Activated CD8-positive, alpha-beta T cell treated with anti-CD3 and anti-CD28 coated beads, Interleukin-2, amount 10 ng/mL, durations not matched to agents 7 days and 5 days (primary cell): ENCODE data around the gene SLC44A5. TPM values are rescaled to one million over a fixed set of nuclear protein-coding genes. Genes with fewer than 3 reads are reported as not detected.
"Not testable (repeated sequence)": the region's sequence is repeated elsewhere in the genome, so short reads cannot be mapped to it uniquely, and the experiment has no call there.

Experiments
- ATAC-seq: fragments of 150-1000 bp; cut with Tn5 transposase; one replicate; pipeline ENCODE4 v1.10.0; 2021; ENCODE audit warnings: moderate library complexity
- CTCF ChIA-PET: fragments of 350-600 bp; sonication (Branson Sonifier 250); formaldehyde crosslinking; loops from one replicate; lab custom pipeline; 2021; ENCODE audit warnings: antibody characterized with exemption; lab: Charles Lee
- POLR2A ChIA-PET: fragments of 350-600 bp; sonication (Branson Sonifier 250); formaldehyde crosslinking; loops from one replicate; lab custom pipeline; 2021; ENCODE audit warnings: antibody characterized with exemption; lab: Charles Lee
- DNase-seq: peaks from one replicate; pipeline ENCODE4 v3.0.0-alpha.2; 2020
- H3K27ac Mint-ChIP-seq: one replicate; pipeline ENCODE4 v1.8.0; 2021; ENCODE audit warnings: mild to moderate bottlenecking, mixed read lengths
- H3K27me3 Mint-ChIP-seq: one replicate; pipeline ENCODE4 v1.8.0; 2021; ENCODE audit warnings: low read depth, mixed read lengths
- H3K36me3 Mint-ChIP-seq: one replicate; pipeline ENCODE4 v1.8.0; 2021; ENCODE audit warnings: low read depth, mixed read lengths
- H3K4me1 Mint-ChIP-seq: one replicate; pipeline ENCODE4 v1.8.0; 2021; ENCODE audit warnings: low read depth, mixed read lengths
- H3K4me3 Mint-ChIP-seq: one replicate; pipeline ENCODE4 v1.8.0; 2021; ENCODE audit warnings: mild to moderate bottlenecking, mixed read lengths
- H3K9me3 Mint-ChIP-seq: one replicate; pipeline ENCODE4 v1.8.0; 2022; ENCODE audit warnings: mixed read lengths; ENCODE audit not compliant: insufficient read depth
- total RNA-seq, 2 experiments: library from RNA; stranded (reverse); gene quantifications; one replicate each; pipeline ENCODE4 v1.2.3, GENCODE V29; 2021

SLC44A5 gene
- total RNA-seq, 2 experiments from 2014 or later, result 0.21 to 0.26 TPM

- CTCF ChIA-PET, result interaction anchor here (1.8 kb wide), 1 partner anchor 10 kb away, joined by 7 read pairs; no protein-coding TSS in a partner anchor
- POLR2A ChIA-PET, result no interaction called here
- Mint-ChIP-seq H3K4me1 (no peaks in the 10 kb centered on the region), H3K4me3 (no peak overlapping the region), H3K36me3 (no peaks in the 10 kb centered on the region), H3K9me3 (no peaks in the 10 kb centered on the region), H3K27me3 (no peaks in the 10 kb centered on the region), H3K27ac (no peak overlapping the region)
- DNase-seq (no peak), ATAC-seq (no peak)
These were observed 335.3 kb downstream of the SLC44A5 start for GRCh38 chr1:75275631-75276030.

- DNase-seq (no peak), ATAC-seq (no peak)
- Mint-ChIP-seq H3K27ac (no peak overlapping the region), H3K4me1 (no peaks in the 10 kb centered on the region), H3K36me3 (no peaks in the 10 kb centered on the region), H3K27me3 (no peaks in the 10 kb centered on the region), H3K4me3 (no peak overlapping the region), H3K9me3 (no peaks in the 10 kb centered on the region)
- CTCF ChIA-PET, result interaction anchor here (0.5 to 1.8 kb wide), 2 partner anchors 9 to 268 kb away, joined by 3 to 7 read pairs; no protein-coding TSS in a partner anchor
- POLR2A ChIA-PET, result no interaction called here
These were observed 335.9 kb downstream of the SLC44A5 start for GRCh38 chr1:75274920-75275506.

GRCh38 chr1:75273110-75273509 lies 337.8 kb downstream of the SLC44A5 start:
- H3K9me3 Mint-ChIP-seq, result no peaks in the 10 kb centered on the region
- ChIA-PET POLR2A (no interaction called here), CTCF (no interaction called here)
- H3K4me1 Mint-ChIP-seq, result no peaks in the 10 kb centered on the region
- no peaks in the 10 kb centered on the region for H3K27me3 Mint-ChIP-seq
- DNase-seq, result no peak
- no peak for ATAC-seq
- no peak overlapping the region for H3K27ac Mint-ChIP-seq
- no peak overlapping the region for H3K4me3 Mint-ChIP-seq
- no peaks in the 10 kb centered on the region for H3K36me3 Mint-ChIP-seq

GRCh38 chr1:75265792-75266191 lies 345.1 kb downstream of the SLC44A5 start:
- DNase-seq (no peak), ATAC-seq (no peak)
- Mint-ChIP-seq H3K27ac (no peak overlapping the region), H3K4me3 (no peak overlapping the region), H3K9me3 (no peaks in the 10 kb centered on the region), H3K27me3 (no peaks in the 10 kb centered on the region), H3K36me3 (no peaks in the 10 kb centered on the region), H3K4me1 (no peaks in the 10 kb centered on the region)
- CTCF ChIA-PET, result interaction anchor here (0.7 to 1.8 kb wide), 8 partner anchors 9 to 366 kb away, joined by 3 to 7 read pairs (median 4); no protein-coding TSS in a partner anchor
- POLR2A ChIA-PET, result no interaction called here

GRCh38 chr1:75264112-75264511 lies 346.8 kb downstream of the SLC44A5 start:
- ATAC-seq (no peak), DNase-seq (no peak)
- Mint-ChIP-seq H3K4me1 (no peaks in the 10 kb centered on the region), H3K4me3 (no peak overlapping the region), H3K36me3 (no peaks in the 10 kb centered on the region), H3K9me3 (no peaks in the 10 kb centered on the region), H3K27ac (no peak overlapping the region), H3K27me3 (no peaks in the 10 kb centered on the region)
- POLR2A ChIA-PET, result no interaction called here
- CTCF ChIA-PET, result no interaction called here

GRCh38 chr1:75263616-75264015 lies 347.3 kb downstream of the SLC44A5 start:
- DNase-seq, H3K4me1 Mint-ChIP-seq, CTCF ChIA-PET, POLR2A ChIA-PET, ATAC-seq, H3K4me3 Mint-ChIP-seq, H3K27me3 Mint-ChIP-seq, H3K27ac Mint-ChIP-seq, H3K9me3 Mint-ChIP-seq, H3K36me3 Mint-ChIP-seq: not testable (repeated sequence)

- H3K36me3 Mint-ChIP-seq, CTCF ChIA-PET, DNase-seq, POLR2A ChIA-PET, ATAC-seq, H3K27me3 Mint-ChIP-seq, H3K4me1 Mint-ChIP-seq, H3K9me3 Mint-ChIP-seq, H3K4me3 Mint-ChIP-seq, H3K27ac Mint-ChIP-seq: not testable (repeated sequence)
These were observed 349.0 kb downstream of the SLC44A5 start for GRCh38 chr1:75261946-75262345.

GRCh38 chr1:75258351-75258750 lies 352.6 kb downstream of the SLC44A5 start:
- Mint-ChIP-seq H3K4me1 (no peaks in the 10 kb centered on the region), H3K36me3 (no peaks in the 10 kb centered on the region), H3K27ac (no peak overlapping the region), H3K27me3 (no peaks in the 10 kb centered on the region), H3K9me3 (no peaks in the 10 kb centered on the region), H3K4me3 (no peak overlapping the region)
- no peak for ATAC-seq
- no peak for DNase-seq
- POLR2A ChIA-PET, result no interaction called here
- CTCF ChIA-PET, result no interaction called here

- CTCF ChIA-PET, result no interaction called here
- DNase-seq (no peak), ATAC-seq (no peak)
- Mint-ChIP-seq H3K4me1 (no peaks in the 10 kb centered on the region), H3K27ac (no peak overlapping the region), H3K27me3 (no peaks in the 10 kb centered on the region), H3K36me3 (no peaks in the 10 kb centered on the region), H3K4me3 (no peak overlapping the region), H3K9me3 (no peaks in the 10 kb centered on the region)
- POLR2A ChIA-PET, result no interaction called here
These were observed 353.5 kb downstream of the SLC44A5 start for GRCh38 chr1:75257424-75257823.

- H3K27ac Mint-ChIP-seq, H3K9me3 Mint-ChIP-seq, ATAC-seq, H3K36me3 Mint-ChIP-seq, H3K27me3 Mint-ChIP-seq, H3K4me3 Mint-ChIP-seq, POLR2A ChIA-PET, DNase-seq, H3K4me1 Mint-ChIP-seq: not testable (repeated sequence)
- CTCF ChIA-PET, result interaction anchor here (0.6 kb wide), 2 partner anchors 216 to 417 kb away, joined by 3 read pairs; no protein-coding TSS in a partner anchor
These were observed 360.8 kb downstream of the SLC44A5 start for GRCh38 chr1:75250114-75250513.

GRCh38 chr1:75245239-75245638 lies 365.7 kb downstream of the SLC44A5 start:
- no peak overlapping the region for H3K27ac Mint-ChIP-seq
- H3K27me3 Mint-ChIP-seq, result no peaks in the 10 kb centered on the region
- POLR2A ChIA-PET, result no interaction called here
- H3K4me3 Mint-ChIP-seq, result no peak overlapping the region
- no peaks in the 10 kb centered on the region for H3K36me3 Mint-ChIP-seq
- DNase-seq (no peak), ATAC-seq (no peak)
- no peaks in the 10 kb centered on the region for H3K9me3 Mint-ChIP-seq
- CTCF ChIA-PET, result no interaction called here
- no peaks in the 10 kb centered on the region for H3K4me1 Mint-ChIP-seq

- ChIA-PET CTCF (interaction anchor here (1.1 to 1.3 kb wide), 2 partner anchors 9 to 23 kb away, joined by 3 read pairs; no protein-coding TSS in a partner anchor), POLR2A (no interaction called here)
- no peaks in the 10 kb centered on the region for H3K4me1 Mint-ChIP-seq
- H3K27ac Mint-ChIP-seq, result no peak overlapping the region
- no peak for ATAC-seq
- H3K4me3 Mint-ChIP-seq, result no peak overlapping the region
- H3K27me3 Mint-ChIP-seq, result no peaks in the 10 kb centered on the region
- H3K9me3 Mint-ChIP-seq, result no peaks in the 10 kb centered on the region
- DNase-seq, result no peak
- H3K36me3 Mint-ChIP-seq, result no peaks in the 10 kb centered on the region
These were observed 367.8 kb downstream of the SLC44A5 start for GRCh38 chr1:75243124-75243523.
